ENCODE data around the gene AWAT2.
A peak's percentile ranks its signal among the peaks of the same experiment; 100 is the strongest.

AWAT2 gene, protein sequence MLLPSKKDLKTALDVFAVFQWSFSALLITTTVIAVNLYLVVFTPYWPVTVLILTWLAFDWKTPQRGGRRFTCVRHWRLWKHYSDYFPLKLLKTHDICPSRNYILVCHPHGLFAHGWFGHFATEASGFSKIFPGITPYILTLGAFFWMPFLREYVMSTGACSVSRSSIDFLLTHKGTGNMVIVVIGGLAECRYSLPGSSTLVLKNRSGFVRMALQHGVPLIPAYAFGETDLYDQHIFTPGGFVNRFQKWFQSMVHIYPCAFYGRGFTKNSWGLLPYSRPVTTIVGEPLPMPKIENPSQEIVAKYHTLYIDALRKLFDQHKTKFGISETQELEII

DNA sequence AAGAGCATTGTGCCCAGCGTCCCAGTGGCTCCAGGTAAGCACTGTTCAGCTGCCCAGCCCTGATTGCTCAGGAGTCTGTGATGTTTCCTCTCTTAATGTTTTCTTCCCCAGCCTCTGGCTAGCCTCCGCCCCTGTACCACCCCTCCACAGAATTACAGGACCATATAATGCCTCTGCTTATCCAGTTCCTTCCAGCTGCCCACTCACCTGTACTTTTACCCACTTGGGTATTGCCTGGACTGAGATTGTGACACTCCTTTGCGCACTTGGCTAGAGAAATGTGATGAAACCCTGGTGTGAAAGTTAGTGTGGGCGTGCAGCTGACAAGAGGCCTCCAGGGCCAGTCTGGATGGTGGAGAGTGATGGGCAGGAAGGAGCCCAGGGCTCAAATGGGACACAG is at the start of gene AWAT2:
AWAT2 (minus strand) TSS at position 14 of the 400 bp plus-strand sequence; CDS start at position 8, 6 bp downstream.
- no peak within 1 kb of the TSS for H2AFZ ChIP-seq (ENCODE audit: low read depth)
- no peak within 1 kb of the TSS for H3K9ac ChIP-seq
- H3K27ac ChIP-seq, result no peak within 1 kb of the TSS
- H3K4me3 ChIP-seq (IDR thresholded peaks at IDR 0.05; ENCODE audit: insufficient read depth, low read depth, low read length), result no peak within 1 kb of the TSS
- no peaks in the 10 kb centered on the region for H3K79me2 ChIP-seq (ENCODE audit: insufficient read depth, low read depth)
- H3K27me3 ChIP-seq (ENCODE audit: insufficient read depth, low read depth), result no peaks in the 10 kb centered on the region
- H4K20me1 ChIP-seq (ENCODE audit: insufficient read depth), result no peaks in the 10 kb centered on the region
- no peaks in the 10 kb centered on the region for H3K4me1 ChIP-seq (ENCODE audit: low read depth, poor library complexity, severe bottlenecking)
- no peaks in the 10 kb centered on the region for H3K36me3 ChIP-seq (ENCODE audit: insufficient read depth)
- H3K4me2 ChIP-seq, result no peak within 1 kb of the TSS
- TF ChIP-seq, protein P1, sequence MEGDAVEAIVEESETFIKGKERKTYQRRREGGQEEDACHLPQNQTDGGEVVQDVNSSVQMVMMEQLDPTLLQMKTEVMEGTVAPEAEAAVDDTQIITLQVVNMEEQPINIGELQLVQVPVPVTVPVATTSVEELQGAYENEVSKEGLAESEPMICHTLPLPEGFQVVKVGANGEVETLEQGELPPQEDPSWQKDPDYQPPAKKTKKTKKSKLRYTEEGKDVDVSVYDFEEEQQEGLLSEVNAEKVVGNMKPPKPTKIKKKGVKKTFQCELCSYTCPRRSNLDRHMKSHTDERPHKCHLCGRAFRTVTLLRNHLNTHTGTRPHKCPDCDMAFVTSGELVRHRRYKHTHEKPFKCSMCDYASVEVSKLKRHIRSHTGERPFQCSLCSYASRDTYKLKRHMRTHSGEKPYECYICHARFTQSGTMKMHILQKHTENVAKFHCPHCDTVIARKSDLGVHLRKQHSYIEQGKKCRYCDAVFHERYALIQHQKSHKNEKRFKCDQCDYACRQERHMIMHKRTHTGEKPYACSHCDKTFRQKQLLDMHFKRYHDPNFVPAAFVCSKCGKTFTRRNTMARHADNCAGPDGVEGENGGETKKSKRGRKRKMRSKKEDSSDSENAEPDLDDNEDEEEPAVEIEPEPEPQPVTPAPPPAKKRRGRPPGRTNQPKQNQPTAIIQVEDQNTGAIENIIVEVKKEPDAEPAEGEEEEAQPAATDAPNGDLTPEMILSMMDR (conservative IDR thresholded peaks at IDR 0.05; ENCODE audit: low read depth, low read length), result no peak

DNA sequence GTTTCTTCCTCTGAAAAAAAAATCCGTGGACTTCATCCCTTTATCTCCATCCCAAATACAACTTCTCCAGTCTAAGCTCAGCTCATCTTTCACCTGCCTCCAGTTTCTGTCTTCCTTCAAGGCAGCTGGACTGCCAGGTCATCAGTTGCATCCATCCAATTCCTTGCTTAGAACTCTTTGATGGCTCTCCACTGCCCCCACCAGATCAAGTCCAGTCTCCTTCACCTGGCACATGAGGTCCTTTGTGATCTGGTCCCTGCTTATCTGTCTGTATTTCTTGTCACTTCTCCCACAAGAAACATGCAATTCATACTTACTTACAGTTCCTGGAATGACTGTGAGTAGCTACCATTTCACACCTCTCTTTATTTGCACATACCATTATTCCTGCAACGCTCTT is 46.3 kb upstream of the AWAT2 start:
- no peaks in the 10 kb centered on the region for H3K27me3 ChIP-seq (ENCODE audit: insufficient read depth, low read depth)
- no peak overlapping the region for H3K27ac ChIP-seq
- H3K4me3 ChIP-seq (IDR thresholded peaks at IDR 0.05; ENCODE audit: insufficient read depth, low read depth, low read length), result no peak overlapping the region

DNA sequence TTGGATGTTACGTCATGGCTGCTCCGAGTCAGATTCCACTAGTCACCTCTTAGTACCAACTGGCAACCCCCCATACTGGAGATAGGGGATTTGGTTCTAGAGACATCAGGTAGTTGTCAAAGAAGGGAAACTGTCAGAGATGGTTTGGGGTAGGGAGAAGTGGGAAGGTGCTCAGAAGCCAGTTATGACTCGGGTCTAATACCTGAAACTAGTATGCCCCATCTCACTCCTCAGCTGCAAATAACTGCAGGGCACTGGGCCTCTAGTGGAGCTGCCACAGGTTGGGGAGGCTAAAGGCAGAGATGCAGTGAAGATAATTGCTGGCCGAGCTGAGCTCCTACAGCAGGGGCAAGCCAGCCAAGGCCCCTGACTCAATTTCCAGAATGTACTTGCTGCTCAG is 42.5 kb upstream of the AWAT2 start:
- no peaks in the 10 kb centered on the region for H3K36me3 ChIP-seq (ENCODE audit: insufficient read depth)
- H3K27ac ChIP-seq, result no peak overlapping the region
- H3K4me2 ChIP-seq, result no peak overlapping the region
- H4K20me1 ChIP-seq (ENCODE audit: insufficient read depth), result no peaks in the 10 kb centered on the region
- H3K4me1 ChIP-seq (ENCODE audit: low read depth, poor library complexity, severe bottlenecking), result no peaks in the 10 kb centered on the region
- no peak overlapping the region for H3K9ac ChIP-seq
- TF ChIP-seq, protein P1 (conservative IDR thresholded peaks at IDR 0.05; ENCODE audit: low read depth, low read length), result no peak
- no peak overlapping the region for H2AFZ ChIP-seq (ENCODE audit: low read depth)
- H3K79me2 ChIP-seq (ENCODE audit: insufficient read depth, low read depth), result no peaks in the 10 kb centered on the region
- no peaks in the 10 kb centered on the region for H3K27me3 ChIP-seq (ENCODE audit: insufficient read depth, low read depth)
- no peak overlapping the region for H3K4me3 ChIP-seq (IDR thresholded peaks at IDR 0.05; ENCODE audit: insufficient read depth, low read depth, low read length)

More for the DNA sequence above, 46.3 kb upstream of the AWAT2 start:
- no peaks in the 10 kb centered on the region for H4K20me1 ChIP-seq (ENCODE audit: insufficient read depth)
- H3K9ac ChIP-seq, result no peak overlapping the region
- H3K4me1 ChIP-seq (ENCODE audit: low read depth, poor library complexity, severe bottlenecking), result no peaks in the 10 kb centered on the region
- no peak overlapping the region for H3K4me2 ChIP-seq
- H3K36me3 ChIP-seq (ENCODE audit: insufficient read depth), result no peaks in the 10 kb centered on the region
- H3K79me2 ChIP-seq (ENCODE audit: insufficient read depth, low read depth), result no peaks in the 10 kb centered on the region
- H2AFZ ChIP-seq (ENCODE audit: low read depth), result no peak overlapping the region
- TF ChIP-seq, protein P1 (conservative IDR thresholded peaks at IDR 0.05; ENCODE audit: low read depth, low read length), result 0 out of 2 replicates have a peak, but pooled peaks have one; percentile 28

DNA sequence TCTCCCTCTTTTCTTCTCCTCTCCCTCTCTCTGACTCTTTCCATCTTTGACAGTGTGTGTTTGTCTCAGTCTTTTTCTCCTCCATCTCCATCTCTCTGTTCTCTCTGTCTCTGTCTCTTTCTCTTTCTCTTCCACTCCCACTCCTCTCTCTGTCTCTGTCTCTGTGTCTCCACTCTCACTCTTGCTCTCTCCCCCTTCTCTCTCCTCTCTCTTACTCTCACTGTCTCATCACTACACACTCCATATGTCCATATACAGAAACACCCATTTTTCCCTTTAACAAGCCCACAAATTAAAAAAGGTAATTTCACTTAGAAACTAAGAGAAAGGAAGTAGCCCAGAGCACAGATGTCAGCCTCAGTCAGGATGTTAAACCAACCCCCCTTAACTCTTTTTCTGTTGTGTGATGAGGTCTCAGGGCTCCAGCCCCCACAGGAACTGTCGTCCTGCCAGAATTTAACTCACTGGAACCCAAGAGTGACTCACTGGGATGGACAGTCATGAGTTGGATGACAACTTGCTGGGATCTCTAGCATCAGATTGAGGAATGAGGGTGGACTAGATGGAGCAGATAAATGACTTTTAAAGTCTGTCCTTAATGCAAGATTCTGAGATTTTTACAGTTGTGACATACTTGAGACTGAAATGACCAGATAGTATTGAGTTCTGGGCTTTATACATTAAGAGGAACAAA is 40.0 kb upstream of the AWAT2 start:
- TF ChIP-seq, protein P1 (conservative IDR thresholded peaks at IDR 0.05; ENCODE audit: low read depth, low read length), result no peak
- Histone ChIP-seq H4K20me1 (ENCODE audit: insufficient read depth) (no peaks in the 10 kb centered on the region), H3K4me2 (no peak overlapping the region), H3K27me3 (ENCODE audit: insufficient read depth, low read depth) (no peaks in the 10 kb centered on the region), H3K4me1 (ENCODE audit: low read depth, poor library complexity, severe bottlenecking) (no peaks in the 10 kb centered on the region), H3K27ac (no peak overlapping the region), H3K36me3 (ENCODE audit: insufficient read depth) (no peaks in the 10 kb centered on the region), H3K9ac (no peak overlapping the region), H3K4me3 (IDR thresholded peaks at IDR 0.05; ENCODE audit: insufficient read depth, low read depth, low read length) (no peak overlapping the region), H3K79me2 (ENCODE audit: insufficient read depth, low read depth) (no peaks in the 10 kb centered on the region), H2AFZ (ENCODE audit: low read depth) (no peak overlapping the region)

Measured in KMS-11 (cell line).